ENCODE measurements around the gene DTNB.

DTNB gene

GRCh38 chr2:25528173-25528572 is 145.2 kb downstream of the DTNB start:
- no peaks in the 10 kb centered on the region for H3K4me1 ChIP-seq (ENCODE audit: control insufficient read depth in 1 of 2, insufficient read depth in 1 of 2, low read depth in 1 of 2, low read length in 1 of 2)
- no peak for TF ChIP-seq CTCF (IDR thresholded peaks at IDR 0.05)
- no peaks in the 10 kb centered on the region for H3K9me3 ChIP-seq
- no peak overlapping the region for H3K27ac ChIP-seq
- no peaks in the 10 kb centered on the region for H3K27me3 ChIP-seq
- H3K4me3 ChIP-seq (ENCODE audit: low read depth in 1 of 2, low read length in 1 of 2): no peak overlapping the region
- H3K36me3 ChIP-seq: no peaks in the 10 kb centered on the region

GRCh38 chr2:25524507-25524906 is 148.9 kb downstream of the DTNB start:
- H3K9me3 ChIP-seq: no peaks in the 10 kb centered on the region
- H3K36me3 ChIP-seq: no peaks in the 10 kb centered on the region
- no peak overlapping the region for H3K27ac ChIP-seq
- TF ChIP-seq CTCF (IDR thresholded peaks at IDR 0.05): no peak
- no peak overlapping the region for H3K4me3 ChIP-seq (ENCODE audit: low read depth in 1 of 2, low read length in 1 of 2)
- no peaks in the 10 kb centered on the region for H3K27me3 ChIP-seq
- peaks cover 6 to 7% of the 10 kb centered on the region in 2 experiments for H3K4me1 ChIP-seq (ENCODE audit: control insufficient read depth in 1 of 2, insufficient read depth in 1 of 2, low read depth in 1 of 2, low read length in 1 of 2)

- no peak for TF ChIP-seq CTCF (IDR thresholded peaks at IDR 0.05)
- H3K9me3 ChIP-seq: no peaks in the 10 kb centered on the region
- no peaks in the 10 kb centered on the region for H3K27me3 ChIP-seq
- no peak overlapping the region for H3K4me3 ChIP-seq (ENCODE audit: low read depth in 1 of 2, low read length in 1 of 2)
- peaks cover 6 to 7% of the 10 kb centered on the region in 2 experiments for H3K4me1 ChIP-seq (ENCODE audit: control insufficient read depth in 1 of 2, insufficient read depth in 1 of 2, low read depth in 1 of 2, low read length in 1 of 2)
- no peaks in the 10 kb centered on the region for H3K36me3 ChIP-seq
- H3K27ac ChIP-seq: no peak overlapping the region
Measured at GRCh38 chr2:25523060-25523459, 150.3 kb downstream of the DTNB start.

GRCh38 chr2:25521665-25522387 is 151.6 kb downstream of the DTNB start:
- Histone ChIP-seq H3K27ac (no peak overlapping the region), H3K36me3 (no peaks in the 10 kb centered on the region), H3K4me1 (ENCODE audit: control insufficient read depth in 1 of 2, insufficient read depth in 1 of 2, low read depth in 1 of 2, low read length in 1 of 2) (peaks cover 6 to 7% of the 10 kb centered on the region in 2 experiments), H3K27me3 (no peaks in the 10 kb centered on the region), H3K9me3 (no peaks in the 10 kb centered on the region), H3K4me3 (ENCODE audit: low read depth in 1 of 2, low read length in 1 of 2) (no peak overlapping the region)
- peak; percentile 55 for TF ChIP-seq CTCF (IDR thresholded peaks at IDR 0.05)

GRCh38 chr2:25521126-25521525 is 152.3 kb downstream of the DTNB start:
- no peaks in the 10 kb centered on the region for H3K27me3 ChIP-seq
- no peak overlapping the region for H3K27ac ChIP-seq
- no peak for TF ChIP-seq CTCF (IDR thresholded peaks at IDR 0.05)
- H3K36me3 ChIP-seq: no peaks in the 10 kb centered on the region
- H3K4me1 ChIP-seq (ENCODE audit: control insufficient read depth in 1 of 2, insufficient read depth in 1 of 2, low read depth in 1 of 2, low read length in 1 of 2): peaks cover 6 to 7% of the 10 kb centered on the region in 2 experiments
- H3K4me3 ChIP-seq (ENCODE audit: low read depth in 1 of 2, low read length in 1 of 2): no peak overlapping the region
- no peaks in the 10 kb centered on the region for H3K9me3 ChIP-seq

Measured in neutrophil (primary cell).